GM18511 (cell line): ENCODE data around the gene CFAP77.

ENCODE experiments used
- ATAC-seq: cut with Tn5 transposase; IDR thresholded peaks from one replicate; pipeline ENCODE4 v1.9.1; 2021; ENCODE audit warnings: mild to moderate bottlenecking, moderate library complexity; ENCODE audit not compliant: unreplicated experiment

Gene CFAP77

GRCh38 chr9:132590318-132591182, 180.5 kb downstream of the CFAP77 start:
- no peak for ATAC-seq

GRCh38 chr9:132591244-132591643, 181.2 kb downstream of the CFAP77 start:
- ATAC-seq, result no peak

GRCh38 chr9:132591751-132592314, 181.8 kb downstream of the CFAP77 start:
- no peak for ATAC-seq

GRCh38 chr9:132592451-132592850, 182.4 kb downstream of the CFAP77 start:
- no peak for ATAC-seq

GRCh38 chr9:132594412-132594811, 184.4 kb downstream of the CFAP77 start:
- no peak for ATAC-seq

- ATAC-seq, result no peak
These were observed 185.3 kb downstream of the CFAP77 start for GRCh38 chr9:132595319-132595718.

- ATAC-seq, result no peak
These were observed 186.2 kb downstream of the CFAP77 start for GRCh38 chr9:132596200-132596599.

GRCh38 chr9:132597073-132597775, 187.2 kb downstream of the CFAP77 start:
- no peak for ATAC-seq

- ATAC-seq, result no peak
These were observed 190.4 kb downstream of the CFAP77 start for GRCh38 chr9:132600326-132600984.

- no peak for ATAC-seq
These were observed 192.2 kb downstream of the CFAP77 start for GRCh38 chr9:132602207-132602606.

- ATAC-seq, result no peak
These were observed 195.4 kb downstream of the CFAP77 start for GRCh38 chr9:132605387-132605786.

- ATAC-seq, result no peak
These were observed 196.1 kb downstream of the CFAP77 start for GRCh38 chr9:132606066-132606465.

- ATAC-seq, result no peak
These were observed 199.2 kb downstream of the CFAP77 start for GRCh38 chr9:132609184-132609583.

- ATAC-seq, result no peak
These were observed 199.8 kb downstream of the CFAP77 start for GRCh38 chr9:132609829-132610228.

GRCh38 chr9:132610661-132611060, 200.7 kb downstream of the CFAP77 start:
- ATAC-seq, result no peak

- ATAC-seq, result no peak
These were observed 204.3 kb downstream of the CFAP77 start for GRCh38 chr9:132614324-132614723.

GRCh38 chr9:132615774-132616173, 205.8 kb downstream of the CFAP77 start:
- no peak for ATAC-seq

- no peak for ATAC-seq
These were observed 206.7 kb downstream of the CFAP77 start for GRCh38 chr9:132616725-132617124.

GRCh38 chr9:132622159-132622558, 212.1 kb downstream of the CFAP77 start:
- no peak for ATAC-seq
